Measurements from ENCODE around the gene EVI5.

- TF ChIP-seq POLR2A (IDR thresholded peaks at IDR 0.05) (no peak), CTCF (IDR thresholded peaks at IDR 0.05) (no peak), POLR2AphosphoS5 (IDR thresholded peaks at IDR 0.05) (no peak)
Measured at GRCh38 chr1:92831368-92831761, 46.5 kb upstream of the EVI5 start.

All from breast epithelium (tissue), 3 donors.